Calu3 (cell line): ENCODE measurements around the gene GRIN3B. TPM values are rescaled to one million over a fixed set of nuclear protein-coding genes. Genes with fewer than 3 reads are reported as not detected.

Source experiments
- BruUV-seq: library from RNA; stranded (reverse); fragments of 400-500 nt; replicated peaks from 2 replicates; lab custom pipeline; 2021; lab: Mats Ljungman, UMichigan
- CTCF ChIA-PET: fragments of 300-600 bp; sonication (Branson Sonifier 250); formaldehyde crosslinking; loops from one replicate; lab custom pipeline; 2022; ENCODE audit warnings: antibody characterized with exemption; lab: Charles Lee
- DNase-seq: peaks from one replicate; pipeline ENCODE4 v3.0.0; 2022
- H3K27ac Mint-ChIP-seq: one replicate; pipeline ENCODE4 v1.8.0; 2022; ENCODE audit warnings: mixed read lengths; ENCODE audit not compliant: unreplicated experiment
- H3K27me3 Mint-ChIP-seq: one replicate; pipeline ENCODE4 v1.8.0; 2022; ENCODE audit warnings: mixed read lengths; ENCODE audit not compliant: unreplicated experiment
- H3K36me3 Mint-ChIP-seq: one replicate; pipeline ENCODE4 v1.8.0; 2022; ENCODE audit warnings: mild to moderate bottlenecking, moderate library complexity, mixed read lengths; ENCODE audit not compliant: insufficient read depth, unreplicated experiment
- H3K4me1 Mint-ChIP-seq: one replicate; pipeline ENCODE4 v1.8.0; 2022; ENCODE audit warnings: mild to moderate bottlenecking, low read depth, mixed read lengths; ENCODE audit not compliant: unreplicated experiment
- H3K4me3 Mint-ChIP-seq: one replicate; pipeline ENCODE4 v1.8.0; 2022; ENCODE audit warnings: mild to moderate bottlenecking, low read depth, moderate library complexity, mixed read lengths; ENCODE audit not compliant: unreplicated experiment
- H3K9me3 Mint-ChIP-seq: one replicate; pipeline ENCODE4 v1.8.0; 2022; ENCODE audit warnings: low read depth, mixed read lengths; ENCODE audit not compliant: unreplicated experiment
- CTCF ChIP-seq: fragments of 200-600 bp; IDR thresholded peaks from one replicate; pipeline ENCODE4 v1.8.0; 2022; ENCODE audit warnings: antibody characterized with exemption; ENCODE audit not compliant: unreplicated experiment
- intact Hi-C: fragments of 100-400 bp; cut with micrococcal nuclease; formaldehyde crosslinking; loops from one replicate; pipeline ENCODE4 v1.10.0; 2022; ENCODE audit not compliant: unreplicated experiment
- total RNA-seq: library from RNA; stranded (reverse); gene quantifications from 2 replicates; pipeline ENCODE4 v1.2.3, GENCODE V29; 2022

Gene GRIN3B
- total RNA-seq, 1 experiment from 2014 or later, result not detected

GRCh38 chr19:964116-964520 is 36.1 kb upstream of the GRIN3B start:
- H3K4me3 Mint-ChIP-seq, result no peak overlapping the region

GRCh38 chr19:964761-965694 is 35.2 kb upstream of the GRIN3B start:
- no peak overlapping the region for H3K4me3 Mint-ChIP-seq
- CTCF ChIA-PET, result no interaction called here
- TF ChIP-seq CTCF, result no peak
- H3K9me3 Mint-ChIP-seq, result no peaks in the 10 kb centered on the region
- peaks cover 8% of the 10 kb centered on the region for H3K4me1 Mint-ChIP-seq
- H3K27me3 Mint-ChIP-seq, result peaks cover 37% of the 10 kb centered on the region
- intact Hi-C loops, result no loop called here
- DNase-seq, result no peak
- no TSS peak for BruUV-seq
- no peaks in the 10 kb centered on the region for H3K36me3 Mint-ChIP-seq
- H3K27ac Mint-ChIP-seq, result no peak overlapping the region

More at GRCh38 chr19:964116-964520, 36.1 kb upstream of the GRIN3B start:
- CTCF ChIA-PET, result no interaction called here
- peaks cover 8% of the 10 kb centered on the region for H3K4me1 Mint-ChIP-seq
- H3K27ac Mint-ChIP-seq, result no peak overlapping the region
- no peaks in the 10 kb centered on the region for H3K9me3 Mint-ChIP-seq
- BruUV-seq, result no TSS peak
- peaks cover 46% of the 10 kb centered on the region for H3K27me3 Mint-ChIP-seq
- no peak for DNase-seq
- intact Hi-C loops, result no loop called here
- H3K36me3 Mint-ChIP-seq, result no peaks in the 10 kb centered on the region
- no peak for TF ChIP-seq CTCF

GRCh38 chr19:966485-967088 is 33.6 kb upstream of the GRIN3B start:
- H3K27ac Mint-ChIP-seq, result no peak overlapping the region
- no peaks in the 10 kb centered on the region for H3K36me3 Mint-ChIP-seq
- BruUV-seq, result no TSS peak
- no peaks in the 10 kb centered on the region for H3K9me3 Mint-ChIP-seq
- TF ChIP-seq CTCF, result no peak
- no peak overlapping the region for H3K4me3 Mint-ChIP-seq
- peaks cover 8% of the 10 kb centered on the region for H3K4me1 Mint-ChIP-seq
- CTCF ChIA-PET, result interaction anchor here (0.7 kb wide), 1 partner anchor 198 kb away, joined by 3 read pairs; no protein-coding TSS in a partner anchor
- intact Hi-C loops, result no loop called here
- H3K27me3 Mint-ChIP-seq, result peaks cover 28% of the 10 kb centered on the region
- no peak for DNase-seq

- no peak overlapping the region for H3K27ac Mint-ChIP-seq
- intact Hi-C loops, result no loop called here
- TF ChIP-seq CTCF, result peak; percentile 79
- no peak overlapping the region for H3K4me3 Mint-ChIP-seq
- DNase-seq, result no peak
- CTCF ChIA-PET, result no interaction called here
- H3K36me3 Mint-ChIP-seq, result no peaks in the 10 kb centered on the region
- no peaks in the 10 kb centered on the region for H3K9me3 Mint-ChIP-seq
- H3K4me1 Mint-ChIP-seq, result no peaks in the 10 kb centered on the region
- BruUV-seq, result no TSS peak
- no peaks in the 10 kb centered on the region for H3K27me3 Mint-ChIP-seq
Observed at GRCh38 chr19:970695-971094, 29.5 kb upstream of the GRIN3B start.
